Measurements from ENCODE around the gene OBSCN.
"Not testable (repeated sequence)": the region's sequence is repeated elsewhere in the genome, so short reads cannot be mapped to it uniquely, and the experiment has no call there.

The OBSCN gene

DNA sequence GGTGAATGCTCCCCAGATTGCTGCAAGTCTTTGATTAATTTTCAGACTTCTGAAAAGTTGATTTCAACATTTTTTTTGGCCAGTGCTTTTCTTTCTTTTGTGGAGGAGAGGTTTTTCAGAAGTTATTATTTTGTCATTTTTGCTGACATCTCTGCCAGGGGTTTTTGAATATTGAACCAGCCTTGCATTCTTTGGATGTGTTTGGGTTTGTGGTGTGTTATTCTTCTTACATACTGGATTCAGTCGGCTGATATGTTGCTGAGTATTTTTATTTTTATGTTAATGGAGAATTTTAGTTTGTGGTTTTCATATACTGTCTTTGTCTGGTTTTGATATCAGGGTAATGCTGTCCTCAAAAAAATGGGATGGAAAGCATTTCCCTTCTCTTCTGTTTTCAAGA is 25.3 kb downstream of the OBSCN start:
- no peak for DNase-seq

GRCh38 chr1:228234921-228235320 is 27.1 kb downstream of the OBSCN start:
- DNase-seq: no peak

GRCh38 chr1:228236744-228237143 is 28.9 kb downstream of the OBSCN start:
- no peak for DNase-seq

DNA sequence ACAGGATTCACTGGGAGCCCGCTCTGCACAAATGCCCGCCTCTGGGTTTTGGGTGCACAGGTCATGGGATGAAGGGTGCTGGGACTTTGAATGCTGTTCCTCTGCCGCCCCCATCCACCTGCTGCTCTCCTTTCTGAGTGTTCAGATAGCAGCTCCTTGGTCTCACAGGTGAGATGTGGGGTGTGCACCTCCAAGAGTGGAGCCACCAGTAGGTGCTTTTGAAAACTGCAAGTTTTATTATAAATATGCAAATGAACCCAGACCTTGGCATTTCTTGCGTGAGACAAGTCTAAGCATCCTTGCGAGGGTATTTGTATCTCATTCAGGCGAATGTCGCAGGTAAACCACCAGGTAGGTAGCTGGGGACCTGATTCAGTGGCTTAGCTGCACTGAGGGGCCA is 30.2 kb downstream of the OBSCN start:
- no peak for DNase-seq

DNA sequence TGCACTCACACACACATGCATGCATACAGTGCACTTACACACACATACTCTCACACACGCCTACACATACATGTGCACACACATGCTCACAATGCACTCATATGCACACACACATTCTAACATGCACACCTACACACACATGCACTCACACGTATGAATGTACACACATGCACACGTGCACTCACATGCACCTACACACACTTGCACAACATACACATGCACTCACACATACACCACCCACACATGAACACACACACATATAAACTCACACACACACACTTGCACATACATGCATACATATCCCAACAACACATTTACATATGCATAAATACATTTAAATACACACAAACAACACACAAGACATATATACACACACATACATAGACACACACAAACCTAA is 30.6 kb downstream of the OBSCN start:
- DNase-seq: no peak

DNA sequence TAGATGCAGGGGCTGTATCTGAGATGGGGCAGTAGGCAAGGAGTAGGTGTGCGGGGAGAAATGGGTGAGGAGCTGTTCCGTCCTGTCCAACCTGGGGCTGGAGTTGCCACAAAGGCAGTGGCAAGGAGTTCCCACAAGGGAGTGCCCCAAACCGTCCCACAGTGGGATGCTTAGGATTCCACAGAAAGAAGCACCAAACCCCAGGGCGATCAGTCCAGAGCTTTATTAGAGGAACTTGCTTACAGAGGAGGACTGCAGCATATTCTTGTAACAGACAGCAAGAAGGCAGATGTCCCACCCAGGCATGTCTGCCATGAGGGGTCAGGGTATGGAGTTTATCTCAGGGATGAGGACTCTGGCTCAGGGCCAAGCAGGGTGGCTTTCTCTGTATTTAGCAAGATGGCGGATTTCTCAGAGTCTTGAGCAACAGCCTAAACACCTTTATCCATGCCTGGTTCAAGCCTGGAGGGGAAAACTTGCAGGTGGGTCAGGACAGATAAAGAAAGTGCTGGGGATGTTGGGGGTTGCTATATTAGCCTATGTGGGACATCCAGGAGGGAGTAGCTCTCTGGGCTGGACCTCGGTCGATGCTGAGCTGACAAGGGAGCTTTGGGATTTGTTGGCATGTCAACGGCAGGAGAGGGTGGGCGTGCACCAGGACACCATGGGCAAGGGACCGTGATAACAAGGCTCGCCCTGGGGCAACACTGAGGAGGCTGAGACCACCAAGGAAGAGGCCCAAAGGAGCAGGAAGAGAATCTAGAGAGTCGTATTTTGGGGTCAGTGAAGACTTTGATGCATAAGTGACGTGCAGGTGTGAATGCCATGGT is 32.8 kb downstream of the OBSCN start:
- no peak for DNase-seq

DNA sequence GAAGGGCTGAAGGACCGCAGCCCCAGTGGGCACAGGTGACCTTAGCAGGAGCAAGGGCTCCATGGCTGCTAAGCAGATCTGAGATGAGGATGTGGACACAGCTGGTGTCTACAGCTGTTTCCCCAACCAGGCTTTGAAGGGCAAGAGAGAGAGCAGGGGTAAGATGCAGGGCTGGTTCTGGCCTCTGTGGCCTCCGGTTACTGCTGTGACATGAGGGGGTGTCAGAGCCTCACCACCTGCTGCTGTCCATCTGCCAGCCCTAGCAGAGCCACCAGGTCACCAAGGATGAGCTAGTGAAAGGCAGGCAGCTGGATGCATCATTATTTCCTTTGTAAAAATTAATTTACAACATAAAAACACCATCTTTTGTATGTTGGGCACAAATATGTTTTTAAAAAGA is 33.4 kb downstream of the OBSCN start:
- DNase-seq: no peak

GRCh38 chr1:228242409-228242808 is 34.6 kb downstream of the OBSCN start:
- DNase-seq: no peak

DNA sequence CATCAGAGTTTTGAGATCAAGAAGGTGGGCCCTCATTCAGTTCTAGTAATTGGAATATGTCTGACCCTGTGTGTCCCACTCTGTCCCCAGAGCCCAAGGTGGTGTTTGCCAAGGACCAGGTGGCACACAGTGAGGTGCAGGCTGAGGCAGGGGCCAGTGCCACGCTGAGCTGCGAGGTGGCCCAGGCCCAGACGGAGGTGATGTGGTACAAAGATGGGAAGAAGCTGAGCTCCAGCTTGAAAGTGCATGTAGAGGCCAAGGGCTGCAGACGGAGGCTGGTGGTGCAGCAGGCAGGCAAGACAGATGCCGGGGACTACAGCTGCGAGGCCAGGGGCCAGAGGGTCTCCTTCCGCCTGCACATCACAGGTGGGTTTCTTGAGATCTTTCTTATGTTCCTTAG is 35.2 kb downstream of the OBSCN start:
- no peak for DNase-seq

DNA sequence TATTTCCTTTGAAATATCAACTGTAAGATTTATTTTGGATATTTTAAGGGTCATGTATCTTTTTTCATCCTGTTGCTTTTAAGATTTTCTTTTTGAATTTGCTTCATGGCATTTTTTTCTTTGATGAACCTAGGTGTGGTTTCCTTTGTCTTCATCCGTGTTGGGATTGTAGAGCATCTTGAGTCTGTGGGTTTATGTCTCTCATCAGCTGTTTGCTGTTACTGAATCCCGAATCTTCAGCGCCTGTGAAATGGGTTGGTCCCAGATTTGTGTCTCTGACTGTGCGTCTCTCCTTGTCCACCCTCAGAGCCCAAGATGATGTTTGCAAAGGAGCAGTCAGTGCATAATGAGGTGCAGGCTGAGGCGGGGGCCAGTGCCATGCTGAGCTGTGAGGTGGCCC is 36.1 kb downstream of the OBSCN start:
- not testable (repeated sequence) for DNase-seq

DNA sequence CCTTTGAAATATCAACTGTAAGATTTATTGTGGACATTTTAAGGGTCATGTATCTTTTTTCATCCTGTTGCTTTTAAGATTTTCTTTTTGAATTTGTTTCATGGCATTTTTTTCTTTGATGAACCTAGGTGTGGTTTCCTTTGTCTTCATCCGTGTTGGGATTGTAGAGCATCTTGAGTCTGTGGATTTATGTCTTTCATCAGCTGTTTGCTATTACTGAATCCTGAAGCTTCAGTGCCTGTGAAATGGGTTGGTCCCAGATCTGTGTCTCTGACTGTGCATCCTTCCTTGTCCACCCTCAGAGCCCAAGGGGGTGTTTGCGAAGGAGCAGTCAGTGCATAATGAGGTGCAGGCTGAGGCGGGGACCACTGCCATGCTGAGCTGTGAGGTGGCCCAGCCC is 37.3 kb downstream of the OBSCN start:
- DNase-seq: no peak

DNA sequence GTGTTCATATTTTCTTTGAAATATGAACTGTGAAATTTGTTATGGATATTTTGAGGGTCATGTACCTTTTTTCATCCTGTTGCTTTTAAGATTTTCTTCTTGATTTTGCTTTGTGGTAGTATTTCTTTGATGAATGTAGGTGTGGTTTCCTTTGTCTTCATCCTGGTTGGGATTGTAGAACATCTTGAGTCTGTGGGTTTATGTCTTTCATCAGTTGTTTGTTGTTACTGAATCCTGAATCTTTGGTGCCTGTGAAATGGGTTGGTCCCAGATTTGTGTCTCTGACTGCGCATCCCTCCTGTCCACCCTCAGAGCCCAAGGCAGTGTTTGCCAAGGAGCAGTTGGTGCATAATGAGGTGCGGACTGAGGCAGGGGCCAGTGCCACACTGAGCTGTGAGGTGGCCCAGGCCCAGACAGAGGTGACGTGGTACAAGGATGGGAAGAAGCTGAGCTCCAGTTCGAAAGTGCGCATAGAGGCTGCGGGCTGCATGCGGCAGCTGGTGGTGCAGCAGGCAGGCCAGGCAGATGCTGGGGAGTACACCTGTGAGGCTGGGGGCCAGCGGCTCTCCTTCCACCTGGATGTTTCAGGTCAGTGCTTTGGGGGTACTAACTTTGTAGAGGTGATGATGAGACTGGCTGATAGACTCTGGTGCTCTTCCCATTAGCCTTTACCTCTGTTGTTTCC is 38.5 kb downstream of the OBSCN start:
- DNase-seq: no peak

GRCh38 chr1:228249513-228250305 is 41.9 kb downstream of the OBSCN start:
- no peak for DNase-seq

DNA sequence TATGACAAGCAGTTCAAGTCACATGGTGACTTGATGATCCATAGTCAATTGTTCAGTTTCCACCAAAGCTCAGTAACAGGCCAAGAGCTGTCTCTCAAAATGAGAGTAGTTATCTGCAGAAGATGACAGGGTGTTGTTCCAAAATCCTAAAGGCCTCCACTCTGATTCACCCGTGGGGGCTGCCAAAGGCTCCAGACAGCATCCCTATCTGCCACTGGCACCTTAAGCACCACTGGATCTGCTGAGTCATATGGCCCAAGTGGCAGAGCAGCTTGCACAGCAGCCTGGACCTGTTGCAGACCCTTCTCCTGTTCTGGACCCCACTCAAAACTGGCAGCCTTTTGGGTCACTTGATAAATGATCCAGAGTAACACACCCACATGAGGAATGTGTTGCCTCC is 44.6 kb downstream of the OBSCN start:
- DNase-seq: not testable (repeated sequence)

DNA sequence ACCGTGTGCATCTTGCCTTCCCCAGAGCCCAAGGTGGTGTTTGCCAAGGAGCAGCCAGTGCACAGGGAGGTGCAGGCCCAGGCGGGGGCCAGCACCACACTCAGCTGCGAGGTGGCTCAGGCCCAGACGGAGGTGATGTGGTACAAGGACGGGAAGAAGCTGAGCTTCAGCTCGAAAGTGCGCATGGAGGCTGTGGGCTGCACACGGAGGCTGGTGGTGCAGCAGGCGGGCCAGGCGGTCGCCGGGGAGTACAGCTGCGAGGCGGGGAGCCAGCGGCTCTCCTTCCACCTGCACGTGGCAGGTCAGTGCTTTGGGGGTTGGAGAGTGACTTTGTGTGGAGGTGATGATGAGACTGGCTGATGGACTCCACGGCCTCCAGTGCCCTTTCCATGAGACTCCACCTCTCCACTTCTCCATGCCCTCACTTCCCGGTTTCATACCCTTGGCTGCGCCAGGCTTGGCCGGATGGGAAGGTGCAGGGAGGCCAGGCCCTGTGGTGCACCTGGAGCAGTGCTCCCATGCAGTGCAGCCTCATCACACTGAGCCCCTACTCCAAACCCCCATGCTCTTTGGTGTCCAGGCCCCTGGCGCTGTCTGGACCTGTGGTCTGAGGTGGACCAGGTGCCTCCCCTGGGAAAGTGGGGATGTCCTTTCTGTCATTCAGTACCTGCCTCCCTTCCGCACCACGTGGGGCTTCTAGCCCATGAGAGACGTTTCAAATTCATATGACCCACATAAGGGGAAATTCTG is 49.0 kb downstream of the OBSCN start:
- no peak for DNase-seq

- no peak for DNase-seq
These were observed 50.6 kb downstream of the OBSCN start for GRCh38 chr1:228258486-228258885.

DNA sequence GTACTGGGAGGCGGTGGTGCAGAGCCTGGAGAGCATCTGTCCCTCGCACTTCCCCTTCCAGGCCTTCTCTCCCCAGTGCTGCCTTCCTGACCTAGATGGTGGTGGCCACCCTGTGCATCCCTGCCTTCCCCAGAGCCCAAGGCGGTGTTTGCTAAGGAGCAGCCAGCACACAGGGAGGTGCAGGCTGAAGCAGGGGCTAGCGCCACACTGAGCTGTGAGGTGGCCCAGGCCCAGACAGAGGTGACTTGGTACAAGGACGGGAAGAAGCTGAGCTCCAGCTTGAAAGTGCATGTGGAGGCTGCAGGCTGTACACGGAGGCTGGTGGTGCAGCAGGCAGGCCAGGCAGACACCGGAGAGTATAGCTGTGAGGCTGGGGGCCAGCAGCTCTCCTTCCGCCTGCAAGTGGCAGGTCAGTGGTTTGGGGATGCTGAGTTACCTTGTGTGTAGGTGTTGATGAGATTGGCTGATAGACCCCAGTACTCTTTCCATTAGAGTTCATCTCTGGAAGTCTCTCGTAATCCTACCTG is 51.6 kb downstream of the OBSCN start:
- no peak for DNase-seq

DNA sequence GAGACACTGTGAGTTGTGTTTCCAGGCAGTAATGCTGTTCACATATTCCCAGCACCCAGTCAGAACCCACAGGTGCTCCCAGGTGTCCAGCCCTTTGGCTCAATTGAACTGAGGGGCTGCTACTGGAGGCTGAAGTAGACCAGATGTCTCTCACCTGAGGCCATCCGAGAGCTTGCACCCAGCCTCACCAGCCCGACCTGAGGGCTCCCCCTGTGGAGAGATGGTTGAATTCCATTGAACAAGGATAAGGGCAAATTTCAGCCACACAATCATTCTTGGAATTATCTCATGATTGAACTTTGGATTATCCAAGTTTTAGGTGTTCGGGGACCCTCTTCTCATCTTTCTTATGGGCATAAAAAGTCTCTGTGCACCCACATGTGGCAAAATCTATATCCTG is 52.1 kb downstream of the OBSCN start:
- DNase-seq: no peak

DNA sequence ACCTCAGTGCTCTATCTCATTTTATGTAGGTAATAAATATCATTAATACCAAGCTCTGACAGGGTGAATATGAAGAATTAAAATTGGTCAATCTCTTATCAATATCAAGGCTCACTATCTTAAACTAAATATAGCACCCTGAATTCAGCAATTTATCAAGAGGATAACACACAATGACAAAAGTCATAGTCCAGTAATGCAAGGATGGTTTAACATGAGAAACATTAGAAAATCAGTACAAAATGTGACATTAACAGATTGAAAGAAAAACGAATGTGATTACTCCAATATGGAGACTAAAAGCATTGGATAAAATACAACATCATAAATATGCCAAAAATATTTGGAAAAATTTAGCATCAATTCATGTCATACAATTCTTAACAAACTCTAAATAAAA is 53.9 kb downstream of the OBSCN start:
- DNase-seq: no peak

DNA sequence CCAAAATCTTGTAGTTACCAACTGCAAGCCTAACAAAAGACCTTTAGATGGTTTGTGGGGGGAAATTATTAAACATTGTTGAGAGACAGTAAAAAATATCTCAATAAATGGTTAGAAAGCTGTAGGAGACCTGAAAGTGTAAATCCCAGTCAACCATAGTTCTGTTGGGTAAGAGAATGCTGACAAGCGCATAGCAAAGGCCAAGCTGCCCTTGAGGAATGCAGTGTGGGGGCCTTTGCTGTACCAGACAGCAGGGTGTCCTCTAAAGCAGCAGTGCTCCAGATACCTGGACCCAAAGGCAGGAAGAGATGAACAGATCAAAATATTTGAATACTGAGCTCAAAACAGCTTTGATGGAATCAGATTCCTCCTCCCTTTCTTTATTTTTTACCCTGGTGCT is 54.6 kb downstream of the OBSCN start:
- no peak for DNase-seq

DNA sequence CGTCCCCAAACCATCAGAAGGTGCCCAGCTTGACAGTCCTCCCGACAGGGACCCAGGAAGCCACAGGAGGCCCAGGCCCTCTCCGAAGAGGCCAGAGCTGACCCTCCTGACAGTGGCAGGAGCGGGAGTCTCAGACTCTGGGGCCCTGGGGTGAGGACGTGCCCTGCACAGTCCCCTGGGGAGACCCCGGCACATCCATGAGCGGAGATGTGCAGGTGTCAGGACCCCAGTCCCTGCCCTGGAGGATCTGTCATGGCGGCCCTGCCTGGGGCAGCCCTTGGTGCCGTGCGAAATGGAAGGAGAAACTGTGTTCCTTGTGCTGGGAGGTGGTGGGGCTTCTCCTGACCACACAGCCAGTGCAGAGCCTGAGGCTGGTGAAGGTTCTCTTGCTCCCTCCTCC is 55.8 kb downstream of the OBSCN start:
- no peak for DNase-seq

DNA sequence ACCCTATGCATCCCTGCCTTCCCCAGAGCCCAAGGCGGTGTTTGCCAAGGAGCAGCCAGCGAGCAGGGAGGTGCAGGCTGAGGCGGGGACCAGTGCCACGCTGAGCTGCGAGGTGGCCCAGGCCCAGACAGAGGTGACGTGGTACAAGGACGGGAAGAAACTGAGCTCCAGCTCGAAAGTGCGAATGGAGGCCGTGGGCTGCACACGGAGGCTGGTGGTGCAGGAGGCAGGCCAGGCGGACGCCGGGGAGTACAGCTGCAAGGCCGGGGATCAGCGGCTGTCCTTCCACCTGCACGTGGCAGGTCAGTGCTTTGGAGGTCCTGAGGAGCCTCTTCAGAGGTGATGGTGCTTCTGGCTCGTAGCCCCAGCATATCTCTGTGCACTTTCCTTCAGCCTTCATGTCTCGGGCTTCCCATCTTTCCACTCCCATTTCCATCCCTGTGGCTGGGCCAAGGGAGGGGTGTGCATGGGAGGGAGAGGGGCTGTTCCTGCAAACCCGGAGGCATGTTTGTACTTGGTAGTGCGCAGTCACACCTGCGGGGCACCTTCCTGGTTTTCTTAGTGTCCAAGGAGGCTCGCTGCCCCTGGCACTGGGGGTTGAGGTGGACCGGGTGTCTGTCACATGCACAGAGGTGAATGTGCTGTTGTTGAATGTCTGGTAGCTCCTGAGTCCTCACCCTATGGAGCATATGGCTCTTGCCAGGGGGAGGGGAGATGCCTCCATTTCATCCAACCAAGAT is 56.4 kb downstream of the OBSCN start:
- DNase-seq: no peak
